GM15510 (cell line): ENCODE measurements around the gene NDFIP2.

Experiments
- POLR2A ChIP-seq: IDR thresholded peaks from 3 replicates; pipeline ENCODE4 v1.6.1; 2011; ENCODE audit warnings: borderline replicate concordance; ENCODE audit not compliant: insufficient read length; ENCODE audit errors: extremely low read depth

The NDFIP2 gene

DNA sequence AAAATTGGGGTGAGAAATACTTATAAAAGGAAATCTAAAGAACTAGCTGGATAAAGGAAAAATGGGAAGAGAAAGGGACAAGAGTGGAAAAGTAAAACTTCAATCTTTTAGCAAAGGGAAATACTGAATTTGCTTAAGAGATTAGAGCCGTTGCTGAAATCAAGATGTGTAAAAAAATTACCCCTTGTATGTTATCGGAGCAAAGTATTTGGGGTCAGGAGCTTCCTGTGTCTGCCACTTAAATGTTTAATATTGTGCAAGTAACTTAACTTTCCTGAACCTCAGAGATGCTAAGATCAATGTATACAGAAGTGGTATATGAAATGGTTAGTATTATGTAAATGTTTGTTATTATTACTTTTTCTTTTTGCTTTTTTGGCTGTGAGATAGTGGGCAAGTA is 51.6 kb downstream of the NDFIP2 start:
- TF ChIP-seq POLR2A: no peak

DNA sequence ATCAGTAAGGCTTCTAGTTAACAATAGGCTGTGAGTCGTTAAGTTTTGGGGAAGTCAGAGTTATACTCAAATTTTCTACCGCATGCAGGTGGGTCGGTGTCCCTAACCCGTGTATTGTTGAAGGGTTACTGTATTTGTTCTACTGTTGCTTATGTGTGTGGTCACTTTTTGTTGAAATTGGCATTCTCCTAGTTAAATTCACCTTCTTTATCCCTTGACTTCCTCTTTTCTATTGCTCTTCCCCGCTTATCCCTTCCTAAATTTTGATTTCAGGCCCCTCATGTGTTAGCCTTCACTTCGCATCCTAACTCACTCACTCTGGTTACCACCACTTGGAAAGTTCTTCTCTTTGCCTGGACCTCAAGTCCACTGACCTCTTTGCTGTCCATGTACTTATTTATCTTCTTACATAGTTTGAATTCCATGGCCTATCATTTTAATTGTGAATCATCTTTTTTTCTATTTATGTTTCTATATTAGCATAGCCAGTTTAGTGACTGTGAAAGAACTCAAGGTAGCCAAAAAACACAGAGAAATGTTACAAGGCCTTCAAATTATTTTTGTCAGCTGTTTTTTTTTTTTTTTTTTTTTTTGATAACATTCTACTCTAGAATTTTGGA is 52.9 kb downstream of the NDFIP2 start:
- TF ChIP-seq POLR2A: no peak

DNA sequence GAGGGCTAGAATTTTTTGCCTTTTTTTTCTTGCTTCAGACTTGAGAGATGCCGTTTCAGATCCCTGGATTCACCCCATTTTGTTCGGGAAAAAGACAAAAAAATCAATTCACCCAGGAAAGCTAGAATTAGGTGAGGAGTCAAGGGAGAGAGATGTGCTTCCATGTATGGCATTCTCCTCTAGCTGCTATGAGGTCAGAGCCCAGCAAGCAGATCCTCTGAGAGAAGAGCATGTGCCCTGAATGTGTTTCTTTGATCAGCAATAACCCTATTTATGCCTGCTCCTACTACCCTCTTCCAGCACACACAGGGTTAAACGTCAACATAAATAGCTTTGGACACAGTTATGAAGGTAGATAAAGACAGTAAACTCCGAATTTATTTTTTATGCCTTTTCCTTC is 53.6 kb downstream of the NDFIP2 start:
- TF ChIP-seq POLR2A: no peak

DNA sequence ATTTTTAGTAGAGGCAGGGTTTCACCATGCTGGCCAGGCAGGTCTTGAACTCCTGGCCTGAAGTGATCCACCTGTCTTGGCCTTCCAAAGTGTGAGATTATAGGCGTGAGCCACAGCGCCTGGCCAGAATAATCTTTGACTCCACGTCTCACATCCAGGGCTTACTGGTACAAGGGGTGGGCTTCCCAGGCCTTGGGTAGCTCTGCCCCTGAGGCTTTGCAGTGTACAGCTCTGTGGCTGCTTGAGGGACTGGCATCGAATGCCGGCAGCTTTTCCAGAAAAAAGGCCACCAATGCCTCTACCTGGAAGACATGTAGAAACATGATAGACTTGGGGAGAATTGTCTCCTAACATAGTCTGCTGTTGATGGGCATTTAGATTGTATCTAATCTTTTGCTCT is 57.8 kb downstream of the NDFIP2 start:
- no peak for TF ChIP-seq POLR2A

DNA sequence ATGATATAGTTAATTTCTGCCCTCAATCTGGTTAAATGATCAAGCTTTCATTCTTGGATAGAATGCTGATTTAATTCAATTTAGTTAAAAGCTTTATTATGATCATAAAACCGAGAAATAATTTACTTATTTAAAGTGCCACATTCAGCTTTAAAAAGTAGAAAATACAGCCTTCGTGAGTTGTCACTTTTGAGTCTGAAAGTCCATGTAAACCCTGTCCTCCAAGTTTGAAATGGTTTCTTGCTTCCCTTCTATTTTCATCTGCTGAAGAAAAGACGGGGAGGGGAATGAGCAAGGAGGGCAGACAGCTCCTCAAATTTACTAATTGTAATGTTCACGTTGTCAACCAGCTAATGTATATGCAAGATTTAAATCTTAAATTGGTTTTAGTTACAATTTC is 59.5 kb downstream of the NDFIP2 start:
- no peak for TF ChIP-seq POLR2A

DNA sequence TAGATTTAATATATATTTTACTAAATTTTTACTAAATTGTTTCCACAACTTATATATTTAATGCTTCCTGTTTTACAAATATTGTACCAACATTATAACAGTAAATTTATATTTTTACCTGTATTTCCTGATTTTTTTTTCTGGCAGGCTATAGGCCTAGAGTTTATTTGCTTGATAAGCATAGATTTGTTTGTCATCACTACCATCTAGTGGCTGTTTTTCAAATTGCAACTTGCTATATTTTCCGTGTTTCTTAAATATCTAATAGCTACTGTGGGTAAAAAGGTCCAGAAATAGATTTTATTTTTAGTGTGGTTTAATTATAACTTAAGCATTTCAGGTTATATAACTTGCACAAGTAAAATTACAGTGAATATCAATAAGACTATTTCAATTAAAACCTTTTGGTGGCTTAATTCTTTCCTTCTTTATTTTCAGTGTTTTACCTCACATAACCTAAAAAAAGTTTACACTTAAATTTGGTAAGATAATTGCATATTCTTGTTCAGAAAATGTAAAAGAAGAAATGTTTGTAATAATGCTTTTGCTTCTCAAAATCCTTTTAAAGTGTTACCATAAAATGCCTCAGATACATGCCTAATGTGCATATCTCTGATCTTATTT is 60.6 kb downstream of the NDFIP2 start:
- TF ChIP-seq POLR2A: no peak

DNA sequence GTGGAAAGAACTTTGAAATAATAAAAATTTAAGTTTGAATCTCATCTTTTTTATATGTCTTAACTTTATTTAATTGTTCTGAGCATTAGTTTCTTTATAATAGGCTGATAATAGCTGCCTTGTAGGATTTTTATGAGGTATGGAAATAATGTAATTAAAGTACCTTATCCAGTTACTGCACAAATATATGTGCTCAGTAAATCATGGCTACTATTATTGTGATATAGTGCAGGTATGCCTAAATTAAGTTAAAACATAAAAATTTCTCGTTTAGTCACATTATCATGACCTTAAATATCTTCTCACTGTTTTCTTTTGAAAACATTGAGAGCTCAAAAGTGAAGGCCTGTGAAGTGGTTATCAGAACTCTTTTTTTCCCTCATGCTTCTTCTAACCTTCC is 62.9 kb downstream of the NDFIP2 start:
- TF ChIP-seq POLR2A: no peak

DNA sequence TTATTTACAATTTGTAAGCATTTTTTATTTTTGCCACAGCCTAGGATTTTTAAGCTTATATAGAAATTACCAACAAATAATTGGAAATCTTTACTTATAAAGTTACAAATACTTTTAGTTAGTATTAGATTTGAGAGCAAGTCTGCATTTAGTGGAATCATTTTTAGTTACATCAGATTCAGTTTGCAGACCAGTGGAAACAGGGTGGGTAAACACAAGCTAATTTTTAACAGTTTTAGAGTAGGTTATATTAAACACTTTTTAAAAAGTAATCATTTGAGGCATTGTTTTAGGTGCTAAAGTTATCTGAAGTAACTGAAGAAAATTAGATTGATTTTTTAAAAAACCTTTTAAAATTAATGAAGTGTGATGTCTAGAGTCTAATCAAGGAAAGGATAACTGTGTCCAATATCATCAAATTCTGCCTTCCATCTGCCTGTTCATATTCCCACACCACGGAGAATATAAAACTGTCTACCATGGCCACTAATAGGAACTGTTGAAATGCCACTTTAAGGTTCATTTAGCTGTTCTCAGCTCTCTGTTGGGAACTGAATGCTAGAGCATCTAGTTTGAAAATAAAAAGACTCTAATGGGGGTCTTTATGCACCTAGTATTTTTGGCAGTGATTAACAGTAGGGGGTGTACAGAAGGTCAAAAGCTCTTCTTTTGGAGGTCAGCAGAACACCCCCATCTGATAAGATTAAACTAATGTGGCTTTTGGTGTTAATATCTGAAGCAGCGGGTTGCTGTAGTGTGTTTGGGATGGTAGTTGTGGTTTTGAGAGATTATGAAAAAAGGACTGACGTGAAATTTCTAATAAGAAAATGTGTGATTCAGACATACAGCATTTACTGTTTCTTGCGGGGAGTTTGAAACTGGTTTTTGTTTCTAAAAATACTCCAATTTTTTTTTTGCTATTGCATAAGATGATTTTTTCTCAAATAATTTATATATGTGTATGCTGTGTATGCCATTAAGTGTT is 66.5 kb downstream of the NDFIP2 start:
- no peak for TF ChIP-seq POLR2A

DNA sequence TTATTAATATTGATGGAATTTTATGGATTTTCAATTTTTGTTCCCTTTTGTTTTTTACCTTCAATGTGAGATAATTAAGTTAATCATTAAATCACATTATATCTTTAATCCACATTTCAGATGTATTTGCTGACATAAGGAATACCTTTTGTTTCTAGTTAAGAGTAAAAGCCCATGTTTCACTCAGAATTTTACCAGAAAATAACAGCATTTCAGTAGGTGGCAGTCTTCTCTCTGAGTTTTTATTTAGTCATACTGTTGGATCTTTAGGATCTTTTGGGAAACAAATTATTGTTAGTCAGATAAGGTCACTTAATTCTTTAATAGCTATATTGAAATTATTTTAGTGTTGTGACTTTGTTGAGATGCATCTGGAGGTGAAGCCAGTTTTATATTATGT is 67.9 kb downstream of the NDFIP2 start:
- TF ChIP-seq POLR2A: no peak

DNA sequence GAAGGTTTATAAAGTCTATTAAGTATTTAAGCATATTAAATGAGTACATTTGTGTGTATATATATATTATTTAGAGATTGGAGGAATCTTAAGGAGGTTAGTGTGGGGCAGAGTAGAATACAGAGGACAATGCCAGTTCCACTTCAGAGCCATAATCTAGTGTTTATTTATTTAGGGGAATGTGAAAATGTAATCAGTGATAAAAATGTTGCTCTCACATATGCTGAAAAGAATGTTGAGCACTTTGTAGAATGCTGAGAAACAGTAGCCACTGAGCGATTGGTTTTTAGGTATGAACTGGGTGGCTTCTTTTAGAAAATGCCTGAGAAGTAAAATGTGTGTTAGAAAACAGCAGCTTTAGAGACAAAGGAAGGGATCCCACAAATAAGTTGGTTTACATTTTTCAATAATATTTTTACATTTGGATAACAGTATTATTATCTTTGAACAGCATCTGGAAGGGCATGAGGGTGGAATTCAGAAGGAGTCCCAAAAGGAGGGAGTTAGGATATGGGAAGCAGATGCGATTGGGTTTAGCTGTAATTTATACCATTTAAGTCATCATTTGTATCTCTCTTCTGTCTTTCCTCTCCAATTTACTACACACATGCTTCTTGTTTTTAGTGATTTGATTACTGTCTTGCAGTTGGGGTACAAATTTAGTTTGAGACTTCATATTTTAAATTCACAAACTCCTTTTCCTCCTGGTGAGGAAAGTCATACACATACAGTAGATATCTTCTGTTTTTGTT is 68.6 kb downstream of the NDFIP2 start:
- TF ChIP-seq POLR2A: no peak

DNA sequence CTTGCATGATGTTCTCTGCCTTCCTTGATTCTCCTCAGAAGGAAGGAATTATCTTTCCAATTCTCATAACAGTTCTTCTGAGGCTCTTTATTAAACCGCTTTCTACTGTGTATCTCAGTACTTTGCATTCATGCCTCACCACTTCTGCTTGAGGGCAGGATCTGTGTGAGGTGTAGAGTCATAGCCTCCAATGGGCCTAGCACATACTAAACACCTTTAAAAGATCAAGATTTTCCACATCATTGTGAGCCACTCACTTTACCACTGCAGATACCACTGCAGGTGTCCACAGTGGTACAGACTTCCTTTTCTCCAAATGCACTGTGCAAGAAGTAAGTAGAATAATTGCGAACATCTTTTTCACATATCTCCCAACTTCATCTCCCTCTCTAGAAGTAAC is 76.7 kb downstream of the NDFIP2 start:
- TF ChIP-seq POLR2A: no peak

DNA sequence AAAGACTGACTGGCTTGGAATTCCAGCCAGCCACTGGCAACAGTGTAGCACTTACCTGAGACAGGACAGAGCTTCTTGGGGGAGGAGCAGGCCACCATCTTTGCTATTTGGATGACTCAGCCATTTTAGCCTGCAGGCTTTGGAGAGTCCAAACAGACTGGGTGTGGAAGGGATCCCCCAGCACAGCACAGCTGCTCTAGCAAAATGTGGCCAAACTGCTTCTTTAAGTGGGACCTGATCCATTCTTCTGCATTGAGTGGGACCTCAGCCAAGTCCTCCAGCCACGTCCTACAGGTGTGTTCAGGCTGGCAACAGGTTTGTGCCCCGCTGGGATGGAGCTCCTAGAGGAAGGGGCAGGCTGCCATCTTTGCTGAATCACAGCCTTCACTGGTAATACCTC is 80.0 kb downstream of the NDFIP2 start:
- TF ChIP-seq POLR2A: no peak

DNA sequence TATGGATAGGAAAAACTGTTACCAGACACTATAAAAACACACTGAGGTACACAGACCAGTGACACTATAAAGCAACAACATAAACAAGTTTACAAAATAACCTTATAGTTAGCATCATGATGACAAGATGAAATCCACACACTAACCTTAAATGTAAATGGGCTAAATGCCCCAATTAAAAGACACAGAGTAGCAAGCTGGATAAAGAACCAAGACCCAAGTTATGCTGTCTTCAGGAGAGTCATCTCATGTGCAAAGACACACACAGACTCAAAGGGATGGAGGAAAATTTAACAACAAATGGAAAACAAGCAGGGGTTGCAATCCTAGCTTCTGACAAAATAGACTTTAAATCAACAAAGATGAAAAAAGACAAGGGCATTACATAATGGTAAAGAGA is 81.6 kb downstream of the NDFIP2 start:
- no peak for TF ChIP-seq POLR2A

DNA sequence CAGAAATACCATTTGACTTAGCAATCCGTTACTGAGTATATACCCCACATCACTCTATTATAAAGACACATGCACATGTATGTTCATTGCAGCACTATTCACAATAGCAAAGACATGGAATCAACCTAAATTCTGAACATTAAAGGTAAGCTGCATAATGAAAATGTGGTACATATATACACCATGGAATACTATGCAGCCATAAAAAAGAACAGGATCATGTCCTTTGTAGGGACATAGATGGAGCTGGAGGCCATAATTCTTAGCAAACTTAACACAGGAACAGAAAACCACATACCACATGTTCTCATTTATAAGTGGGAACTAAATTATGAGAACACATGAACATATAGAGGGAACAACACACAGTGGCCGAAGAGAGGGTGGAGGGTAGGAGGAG is 85.2 kb downstream of the NDFIP2 start:
- no peak for TF ChIP-seq POLR2A

DNA sequence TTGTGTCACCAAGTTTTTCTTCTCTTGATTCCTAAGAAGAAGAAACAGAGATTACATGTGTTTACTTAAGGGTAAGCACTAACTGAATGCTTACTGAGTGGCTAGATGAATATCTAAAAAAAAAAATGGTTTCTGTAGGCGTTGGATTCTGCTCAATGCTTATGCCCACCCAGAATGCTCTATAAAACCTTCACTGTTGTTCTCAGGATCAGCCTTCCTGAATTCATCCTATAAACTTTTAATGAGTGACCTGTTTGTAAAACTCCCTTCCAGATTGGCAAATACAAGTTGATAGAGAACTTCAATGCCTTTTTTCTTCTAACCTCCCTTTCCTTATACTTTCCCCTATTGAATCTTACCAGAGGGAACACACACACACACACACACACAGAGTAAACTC is 90.2 kb downstream of the NDFIP2 start:
- no peak for TF ChIP-seq POLR2A

DNA sequence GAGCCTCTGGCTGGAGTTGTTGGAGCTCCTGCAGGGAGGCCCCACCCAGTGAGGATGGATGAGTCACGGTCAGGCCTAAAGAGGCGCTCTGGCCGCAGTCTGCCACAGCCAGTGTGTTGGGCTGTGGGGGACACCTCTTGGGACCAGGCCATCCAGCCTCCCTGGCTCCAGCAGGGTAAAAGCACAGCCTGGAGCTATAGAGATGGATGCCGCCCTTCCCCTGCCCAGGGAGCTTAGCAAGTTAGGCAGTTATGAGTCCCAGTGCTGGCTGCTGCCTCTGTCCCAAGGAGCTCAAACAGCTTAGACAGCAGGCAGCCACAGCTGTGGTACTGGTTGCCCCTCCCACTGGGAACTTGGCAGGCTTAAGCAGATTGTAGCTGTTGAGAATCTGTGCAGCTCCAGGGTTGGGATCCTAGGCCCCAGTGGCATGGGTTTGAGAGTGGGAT is 100.9 kb downstream of the NDFIP2 start:
- TF ChIP-seq POLR2A: no peak

DNA sequence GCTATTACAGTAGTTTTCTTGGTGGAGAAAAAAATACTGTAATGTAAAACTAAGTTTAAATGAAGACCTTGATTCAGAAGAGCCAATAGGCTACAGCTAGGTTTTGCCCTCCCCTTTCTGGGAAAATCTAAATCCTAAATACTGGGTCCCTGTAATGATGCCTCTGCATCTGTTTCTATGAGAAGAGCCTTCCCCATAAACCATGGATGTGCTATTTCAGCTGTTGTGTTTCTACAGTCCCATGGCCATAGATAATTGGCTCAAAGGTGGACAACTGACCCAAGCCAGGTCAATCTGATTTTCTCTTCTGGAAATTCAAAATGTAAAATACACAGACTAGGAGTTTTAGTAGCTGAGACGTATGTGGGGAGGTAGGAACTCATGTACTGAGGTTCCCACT is 101.9 kb downstream of the NDFIP2 start:
- no peak for TF ChIP-seq POLR2A
